ENCODE data around the gene PLB1. TPM values are rescaled to one million over a fixed set of nuclear protein-coding genes. Genes with fewer than 3 reads are reported as not detected.

Gene PLB1
- total and polyA plus RNA-seq, 7 experiments from 2014 or later = 0.47 to 6.4 (median 1.2) TPM

GRCh38 chr2:28449488-28450395, 46.1 kb upstream of the PLB1 start:
- no peaks in the 10 kb centered on the region for H3K27me3 Mint-ChIP-seq
- H3K4me1 ChIP-seq (ENCODE audit: control insufficient read depth in 2 of 2, insufficient read depth in 2 of 2, low read length in 2 of 2) = no peaks in the 10 kb centered on the region
- DNase-seq = peak in 1 of 9 donors; percentile 81
- CTCF ChIA-PET = no interaction called here
- peaks cover 0 to 57% (median 0%) of the 10 kb centered on the region in 7 donors for H3K4me1 Mint-ChIP-seq
- POLR2A ChIA-PET = no interaction called here
- ATAC-seq = peak; percentile 64
- no peak overlapping the region for H3K27ac ChIP-seq (ENCODE audit: low read depth, low read length)
- intact Hi-C loops (cut with micrococcal nuclease) = loop anchor here in 1 of 2 donors (2.0 to 5.0 kb wide), 3 partner anchors 25 to 677 kb away; partner anchors contain the start of gene MRPL33
- no peak overlapping the region for H3K4me3 ChIP-seq (ENCODE audit: low read length)
- H3K4me3 Mint-ChIP-seq = peak overlapping the region in 1 of 10 donors; percentile 39
- no peaks in the 10 kb centered on the region for H3K9me3 Mint-ChIP-seq
- H3K27me3 ChIP-seq (ENCODE audit: control insufficient read depth in 2 of 2, insufficient read depth in 2 of 2, low read length in 2 of 2) = no peaks in the 10 kb centered on the region
- H3K36me3 ChIP-seq (ENCODE audit: control insufficient read depth in 2 of 3, insufficient read depth in 3 of 3, low read length in 3 of 3) = no peaks in the 10 kb centered on the region
- H3K36me3 Mint-ChIP-seq = no peaks in the 10 kb centered on the region
- H3K9me3 ChIP-seq (ENCODE audit: control insufficient read depth in 2 of 3, low read length in 3 of 3) = no peaks in the 10 kb centered on the region
- H3K27ac Mint-ChIP-seq = peak overlapping the region in 3 of 9 donors; percentile 17 to 80 (median 75)

- Mint-ChIP-seq H3K36me3 (no peaks in the 10 kb centered on the region), H3K27me3 (no peaks in the 10 kb centered on the region), H3K27ac (peak overlapping the region in 4 of 9 donors; percentile 12 to 41 (median 32)), H3K4me3 (no peak overlapping the region), H3K9me3 (no peaks in the 10 kb centered on the region), H3K4me1 (peaks cover 0 to 54% (median 0%) of the 10 kb centered on the region in 7 donors)
- Histone ChIP-seq H3K27ac (ENCODE audit: low read depth, low read length) (no peak overlapping the region), H3K27me3 (ENCODE audit: control insufficient read depth in 2 of 2, insufficient read depth in 2 of 2, low read length in 2 of 2) (no peaks in the 10 kb centered on the region), H3K4me3 (ENCODE audit: low read length) (no peak overlapping the region), H3K4me1 (ENCODE audit: control insufficient read depth in 2 of 2, insufficient read depth in 2 of 2, low read length in 2 of 2) (no peaks in the 10 kb centered on the region), H3K36me3 (ENCODE audit: control insufficient read depth in 2 of 3, insufficient read depth in 3 of 3, low read length in 3 of 3) (no peaks in the 10 kb centered on the region), H3K9me3 (ENCODE audit: control insufficient read depth in 2 of 3, low read length in 3 of 3) (no peaks in the 10 kb centered on the region)
- POLR2A ChIA-PET = no interaction called here
- ATAC-seq (no peak), DNase-seq (no peak)
- intact Hi-C loops (cut with micrococcal nuclease) = loop anchor here in 1 of 2 donors (5.0 kb wide), 2 partner anchors 314 to 679 kb away; partner anchors contain the start of gene MRPL33
- CTCF ChIA-PET = no interaction called here
These were observed 44.8 kb upstream of the PLB1 start for GRCh38 chr2:28450901-28451565.

GRCh38 chr2:28451793-28452533, 43.9 kb upstream of the PLB1 start:
- POLR2A ChIA-PET = interaction anchor here (0.6 kb wide), 1 partner anchor 437 kb away, joined by 4 read pairs; no protein-coding TSS in a partner anchor
- H3K27me3 ChIP-seq (ENCODE audit: control insufficient read depth in 2 of 2, insufficient read depth in 2 of 2, low read length in 2 of 2) = no peaks in the 10 kb centered on the region
- Mint-ChIP-seq H3K27ac (peak overlapping the region in 1 of 9 donors; percentile 40), H3K4me3 (no peak overlapping the region), H3K36me3 (no peaks in the 10 kb centered on the region), H3K4me1 (peaks cover 0 to 49% (median 0%) of the 10 kb centered on the region in 7 donors), H3K27me3 (no peaks in the 10 kb centered on the region), H3K9me3 (no peaks in the 10 kb centered on the region)
- no peak overlapping the region for H3K27ac ChIP-seq (ENCODE audit: low read depth, low read length)
- H3K36me3 ChIP-seq (ENCODE audit: control insufficient read depth in 2 of 3, insufficient read depth in 3 of 3, low read length in 3 of 3) = no peaks in the 10 kb centered on the region
- DNase-seq (peak in 1 of 9 donors; percentile 6), ATAC-seq (no peak)
- H3K4me1 ChIP-seq (ENCODE audit: control insufficient read depth in 2 of 2, insufficient read depth in 2 of 2, low read length in 2 of 2) = no peaks in the 10 kb centered on the region
- CTCF ChIA-PET = interaction anchor here (1.2 to 1.4 kb wide), 4 partner anchors 9 to 748 kb away, joined by 3 to 6 read pairs (median 4); no protein-coding TSS in a partner anchor
- no peak overlapping the region for H3K4me3 ChIP-seq (ENCODE audit: low read length)
- H3K9me3 ChIP-seq (ENCODE audit: control insufficient read depth in 2 of 3, low read length in 3 of 3) = no peaks in the 10 kb centered on the region
- intact Hi-C loops (cut with micrococcal nuclease) = loop anchor here (1.0 to 5.0 kb wide), 11 partner anchors 41 to 769 kb away; partner anchors contain the start of genes FOSL2 (in 2 of the 2) and MRPL33 (in 1 of the 2)

GRCh38 chr2:28452534-28453081, 43.3 kb upstream of the PLB1 start:
- Histone ChIP-seq H3K9me3 (ENCODE audit: control insufficient read depth in 2 of 3, low read length in 3 of 3) (no peaks in the 10 kb centered on the region), H3K27me3 (ENCODE audit: control insufficient read depth in 2 of 2, insufficient read depth in 2 of 2, low read length in 2 of 2) (no peaks in the 10 kb centered on the region), H3K27ac (ENCODE audit: low read depth, low read length) (no peak overlapping the region), H3K4me3 (ENCODE audit: low read length) (no peak overlapping the region), H3K36me3 (ENCODE audit: control insufficient read depth in 2 of 3, insufficient read depth in 3 of 3, low read length in 3 of 3) (no peaks in the 10 kb centered on the region), H3K4me1 (ENCODE audit: control insufficient read depth in 2 of 2, insufficient read depth in 2 of 2, low read length in 2 of 2) (no peaks in the 10 kb centered on the region)
- ATAC-seq = peak; percentile 79
- no peaks in the 10 kb centered on the region for H3K36me3 Mint-ChIP-seq
- no peaks in the 10 kb centered on the region for H3K9me3 Mint-ChIP-seq
- H3K4me3 Mint-ChIP-seq = no peak overlapping the region
- DNase-seq = peak; percentile 42 to 86 (median 65)
- no peak overlapping the region for H3K27ac Mint-ChIP-seq
- ChIA-PET POLR2A (interaction anchor here (0.6 kb wide), 1 partner anchor 438 kb away, joined by 4 read pairs; no protein-coding TSS in a partner anchor), CTCF (interaction anchor here (0.7 to 1.4 kb wide), 5 partner anchors 8 to 769 kb away, joined by 3 to 6 read pairs (median 3); no protein-coding TSS in a partner anchor)
- intact Hi-C loops (cut with micrococcal nuclease) = loop anchor here (1.0 to 5.0 kb wide), 11 partner anchors 42 to 769 kb away; partner anchors contain the start of genes FOSL2 (in 2 of the 2) and MRPL33 (in 1 of the 2)
- no peaks in the 10 kb centered on the region for H3K27me3 Mint-ChIP-seq
- H3K4me1 Mint-ChIP-seq = peaks cover 0 to 44% (median 0%) of the 10 kb centered on the region in 7 donors

- H3K36me3 Mint-ChIP-seq = no peaks in the 10 kb centered on the region
- H3K27me3 ChIP-seq (ENCODE audit: control insufficient read depth in 2 of 2, insufficient read depth in 2 of 2, low read length in 2 of 2) = no peaks in the 10 kb centered on the region
- intact Hi-C loops (cut with micrococcal nuclease) = loop anchor here in 1 of 2 donors (2.0 to 5.0 kb wide), 3 partner anchors 43 to 681 kb away; partner anchors contain the start of gene MRPL33
- no peaks in the 10 kb centered on the region for H3K27me3 Mint-ChIP-seq
- H3K27ac ChIP-seq (ENCODE audit: low read depth, low read length) = no peak overlapping the region
- no peaks in the 10 kb centered on the region for H3K9me3 ChIP-seq (ENCODE audit: control insufficient read depth in 2 of 3, low read length in 3 of 3)
- H3K4me3 ChIP-seq (ENCODE audit: low read length) = no peak overlapping the region
- H3K27ac Mint-ChIP-seq = peak overlapping the region in 1 of 9 donors; percentile 47
- H3K4me1 ChIP-seq (ENCODE audit: control insufficient read depth in 2 of 2, insufficient read depth in 2 of 2, low read length in 2 of 2) = no peaks in the 10 kb centered on the region
- no peak for ATAC-seq
- ChIA-PET CTCF (interaction anchor here (0.6 to 1.4 kb wide), 7 partner anchors 7 to 770 kb away, joined by 3 to 6 read pairs (median 3); no protein-coding TSS in a partner anchor), POLR2A (no interaction called here)
- H3K4me1 Mint-ChIP-seq = peaks cover 0 to 36% (median 0%) of the 10 kb centered on the region in 7 donors
- no peaks in the 10 kb centered on the region for H3K36me3 ChIP-seq (ENCODE audit: control insufficient read depth in 2 of 3, insufficient read depth in 3 of 3, low read length in 3 of 3)
- H3K9me3 Mint-ChIP-seq = peaks cover 0 to 2% (median 0%) of the 10 kb centered on the region in 11 donors
- H3K4me3 Mint-ChIP-seq = no peak overlapping the region
- DNase-seq = no peak
These were observed 42.5 kb upstream of the PLB1 start for GRCh38 chr2:28453396-28453795.

All from naive thymus-derived CD4-positive, alpha-beta T cell (primary cell).